IPS-20b (cell line): ENCODE data around the gene DHRS2.
"Not testable (repeated sequence)": the region's sequence is repeated elsewhere in the genome, so short reads cannot be mapped to it uniquely, and the experiment has no call there.

Experiments
- H3K27ac ChIP-seq: one replicate; pipeline ENCODE4 v1.5.1; 2013; ENCODE audit warnings: low read length
- H3K27me3 ChIP-seq: 2 replicates; pipeline ENCODE4 v1.6.1; 2013; ENCODE audit warnings: mild to moderate bottlenecking, low read length, inconsistent platforms; ENCODE audit not compliant: insufficient read depth
- H3K36me3 ChIP-seq: 2 replicates; pipeline ENCODE4 v1.6.1; 2013; ENCODE audit warnings: low read depth, mild to moderate bottlenecking, inconsistent platforms, low read length, moderate library complexity; ENCODE audit not compliant: insufficient read depth
- H3K4me1 ChIP-seq: 2 replicates; pipeline ENCODE4 v1.6.1; 2013; ENCODE audit warnings: mild to moderate bottlenecking, control low read depth, inconsistent platforms, low read length, moderate library complexity; ENCODE audit not compliant: insufficient read depth
- H3K4me3 ChIP-seq: 2 replicates; pipeline ENCODE4 v1.5.1; 2013; ENCODE audit warnings: mild to moderate bottlenecking, low read length, inconsistent platforms
- H3K9ac ChIP-seq: 2 replicates; pipeline ENCODE4 v1.6.1; 2013; ENCODE audit warnings: low read depth, mild to moderate bottlenecking, inconsistent platforms, low read length, moderate library complexity
- H3K9me3 ChIP-seq: 2 replicates; pipeline ENCODE4 v1.6.1; 2013; ENCODE audit warnings: mild to moderate bottlenecking, low read depth, low read length, inconsistent platforms; ENCODE audit not compliant: insufficient read depth

Gene DHRS2

DNA sequence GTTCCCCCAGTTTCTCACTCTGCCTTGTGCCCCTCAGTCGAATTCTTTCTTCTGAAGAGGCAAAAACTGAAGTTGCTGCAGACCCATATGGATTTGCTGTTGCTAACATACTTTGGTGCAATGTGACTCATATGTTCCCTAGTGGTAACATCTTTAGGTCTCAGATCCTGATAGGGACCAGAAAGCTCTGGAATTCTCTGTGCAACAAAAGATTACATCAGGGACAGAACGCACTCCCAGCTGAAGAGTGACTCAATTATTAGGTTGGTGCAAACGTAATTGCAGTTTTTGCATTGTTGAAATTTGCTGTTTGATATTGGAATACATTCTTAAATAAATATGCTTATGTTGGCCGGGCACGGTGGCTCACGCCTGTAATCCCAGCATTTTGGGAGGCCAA is 8.2 kb upstream of the DHRS2 start:
- H3K36me3 ChIP-seq, result no peaks in the 10 kb centered on the region
- H3K4me1 ChIP-seq, result peaks cover 9% of the 10 kb centered on the region; the same call in 1 of the 2 replicates
- H3K9me3 ChIP-seq, result peaks cover 37% of the 10 kb centered on the region
- H3K4me3 ChIP-seq, result no peak overlapping the region
- H3K9ac ChIP-seq, result no peak overlapping the region
- H3K27ac ChIP-seq, result no peak overlapping the region
- H3K27me3 ChIP-seq, result no peaks in the 10 kb centered on the region

DNA sequence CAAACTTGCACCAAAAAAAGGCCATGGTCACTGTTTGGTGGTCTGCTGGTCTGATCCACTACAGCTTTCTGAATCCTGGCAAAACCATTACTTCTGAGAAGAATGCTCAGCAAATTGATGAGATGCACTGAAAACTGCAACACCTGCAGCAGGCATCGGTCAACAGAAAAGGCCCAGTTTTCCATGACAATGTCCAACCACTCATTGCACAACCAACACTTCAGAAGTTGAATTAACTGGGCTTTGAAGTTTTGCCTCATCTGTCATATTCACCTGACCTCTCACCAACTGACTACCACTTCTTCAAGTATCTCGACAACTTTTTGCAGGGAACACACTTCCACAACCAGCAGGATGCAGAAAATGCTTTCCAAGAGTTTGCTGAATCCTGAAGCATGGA is 7.0 kb upstream of the DHRS2 start:
- no peak overlapping the region for H3K27ac ChIP-seq
- H3K9ac ChIP-seq, result no peak overlapping the region
- H3K36me3 ChIP-seq, result no peaks in the 10 kb centered on the region
- no peaks in the 10 kb centered on the region for H3K27me3 ChIP-seq
- no peak overlapping the region for H3K4me3 ChIP-seq
- peaks cover 9% of the 10 kb centered on the region; the same call in 1 of the 2 replicates for H3K4me1 ChIP-seq
- H3K9me3 ChIP-seq, result peaks cover 24% of the 10 kb centered on the region

DNA sequence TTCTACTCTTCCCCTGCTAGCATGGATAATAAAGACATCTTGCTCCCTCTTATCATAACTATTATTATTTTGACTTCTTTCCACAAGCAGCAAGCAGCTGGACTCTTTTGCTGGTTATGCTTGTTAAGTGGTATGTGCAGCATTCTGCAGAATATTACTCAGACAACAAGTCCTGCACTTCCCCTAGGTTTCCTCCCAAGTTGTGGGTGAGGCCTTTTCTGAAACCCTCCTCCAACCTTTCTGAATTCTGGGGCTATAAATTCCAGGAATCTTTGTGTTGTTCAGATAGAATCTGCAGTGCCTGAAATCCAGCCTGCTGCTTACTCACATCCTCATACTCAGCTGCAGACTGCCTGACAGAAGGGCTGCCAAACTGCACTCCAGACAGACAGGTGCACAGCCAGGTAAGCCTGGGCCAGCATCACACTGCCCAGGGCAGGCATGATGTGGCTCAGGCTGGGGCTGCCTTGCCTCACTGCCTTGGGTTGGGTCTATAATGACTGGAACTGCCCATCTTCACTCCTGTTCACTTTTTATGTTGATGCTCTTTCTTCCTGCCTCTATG is 6.2 kb upstream of the DHRS2 start:
- Histone ChIP-seq H3K9me3 (peaks cover 17% of the 10 kb centered on the region), H3K27ac (no peak overlapping the region), H3K4me1 (peaks cover 9% of the 10 kb centered on the region; the same call in 1 of the 2 replicates), H3K9ac (no peak overlapping the region), H3K36me3 (no peaks in the 10 kb centered on the region), H3K4me3 (no peak overlapping the region), H3K27me3 (no peaks in the 10 kb centered on the region)

DNA sequence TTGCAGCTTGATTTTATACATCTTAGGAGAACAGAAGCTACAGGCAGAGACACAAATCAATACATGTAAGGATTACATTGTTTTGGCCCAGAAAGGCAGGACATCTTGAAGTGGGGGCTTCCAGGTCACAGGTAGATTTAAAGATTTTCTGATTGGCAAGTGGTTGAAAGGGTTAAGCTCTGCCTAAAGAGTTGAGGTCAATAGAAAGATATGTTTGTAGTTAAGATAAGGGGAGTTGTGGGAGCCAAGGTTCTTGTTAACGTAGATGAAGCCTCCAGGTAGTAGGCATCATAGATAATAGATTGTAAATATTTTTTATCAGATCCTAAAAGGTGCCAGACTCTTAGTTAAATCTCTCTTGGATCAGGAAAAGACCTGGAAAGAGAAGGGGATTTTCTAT is 5.5 kb upstream of the DHRS2 start:
- H3K9ac ChIP-seq, result no peak overlapping the region
- no peak overlapping the region for H3K27ac ChIP-seq
- peaks cover 10% of the 10 kb centered on the region; the same call in 1 of the 2 replicates for H3K9me3 ChIP-seq
- no peaks in the 10 kb centered on the region for H3K27me3 ChIP-seq
- no peak overlapping the region for H3K4me3 ChIP-seq
- no peaks in the 10 kb centered on the region for H3K36me3 ChIP-seq
- peaks cover 9% of the 10 kb centered on the region; the same call in 1 of the 2 replicates for H3K4me1 ChIP-seq

DNA sequence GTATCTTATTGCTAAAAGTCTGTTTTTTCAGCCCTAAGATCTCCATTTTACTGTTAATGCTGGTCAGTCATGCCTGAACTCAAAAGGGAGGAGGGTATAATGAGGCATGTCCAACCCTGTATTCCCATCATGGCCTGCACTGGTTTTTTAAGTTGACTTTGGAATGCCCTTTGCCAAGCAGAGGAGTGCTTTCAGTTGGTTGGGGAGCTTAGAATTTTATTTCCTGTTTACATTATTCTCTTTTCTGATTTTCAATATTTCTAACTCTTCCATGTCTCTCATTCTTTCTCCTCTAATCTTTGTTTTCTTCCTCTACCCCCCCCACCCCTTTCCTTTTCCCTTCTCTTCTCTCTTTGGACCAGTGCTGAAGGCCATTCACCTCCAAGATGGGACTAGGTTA is 4.9 kb upstream of the DHRS2 start:
- no peak overlapping the region for H3K27ac ChIP-seq
- peaks cover 4% of the 10 kb centered on the region; the same call in 1 of the 2 replicates for H3K9me3 ChIP-seq
- no peak overlapping the region for H3K9ac ChIP-seq
- no peaks in the 10 kb centered on the region for H3K36me3 ChIP-seq
- peaks cover 9% of the 10 kb centered on the region; the same call in 1 of the 2 replicates for H3K4me1 ChIP-seq
- no peaks in the 10 kb centered on the region for H3K27me3 ChIP-seq
- H3K4me3 ChIP-seq, result no peak overlapping the region

DNA sequence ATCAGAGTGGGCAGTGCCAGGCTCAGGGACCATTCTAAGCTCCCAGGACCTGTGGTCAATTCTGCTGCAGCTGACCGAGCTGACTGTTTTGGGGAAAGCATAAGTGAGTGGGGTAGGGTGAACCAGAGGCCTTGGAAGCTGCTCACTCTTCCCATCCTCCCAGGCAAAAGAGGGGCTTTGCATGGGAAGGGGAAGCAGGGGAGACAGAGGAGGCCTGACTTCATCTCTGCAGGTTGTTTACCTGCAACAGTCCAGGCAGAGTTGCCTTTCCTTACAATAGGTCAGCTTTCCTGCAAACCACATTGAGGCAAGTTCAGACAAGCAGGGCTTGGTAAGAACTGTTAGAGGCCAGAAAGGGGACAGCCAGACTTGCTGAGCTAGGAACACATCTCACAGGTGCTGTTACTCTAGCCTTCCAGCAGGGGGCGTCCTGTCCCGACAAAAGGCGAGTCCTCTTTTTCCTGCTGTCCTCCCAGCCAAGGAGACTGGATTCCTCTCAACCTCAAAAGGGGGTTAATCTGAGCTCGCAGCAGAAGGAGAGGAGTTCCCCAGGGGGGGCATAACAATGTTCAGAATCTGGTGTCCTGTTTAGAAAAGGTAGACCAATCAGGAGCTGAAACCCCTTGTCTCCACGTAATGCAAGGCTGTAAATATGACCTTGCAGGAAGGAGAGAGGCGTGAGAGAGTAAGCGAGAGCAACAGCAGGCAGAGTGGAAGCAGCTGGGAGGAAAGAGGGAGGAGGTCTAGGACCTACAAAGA is 4.3 kb upstream of the DHRS2 start:
- H3K27ac ChIP-seq, result no peak overlapping the region
- no peaks in the 10 kb centered on the region for H3K9me3 ChIP-seq
- no peak overlapping the region for H3K4me3 ChIP-seq
- peaks cover 9% of the 10 kb centered on the region; the same call in 1 of the 2 replicates for H3K4me1 ChIP-seq
- H3K36me3 ChIP-seq, result no peaks in the 10 kb centered on the region
- H3K9ac ChIP-seq, result no peak overlapping the region
- H3K27me3 ChIP-seq, result no peaks in the 10 kb centered on the region

DNA sequence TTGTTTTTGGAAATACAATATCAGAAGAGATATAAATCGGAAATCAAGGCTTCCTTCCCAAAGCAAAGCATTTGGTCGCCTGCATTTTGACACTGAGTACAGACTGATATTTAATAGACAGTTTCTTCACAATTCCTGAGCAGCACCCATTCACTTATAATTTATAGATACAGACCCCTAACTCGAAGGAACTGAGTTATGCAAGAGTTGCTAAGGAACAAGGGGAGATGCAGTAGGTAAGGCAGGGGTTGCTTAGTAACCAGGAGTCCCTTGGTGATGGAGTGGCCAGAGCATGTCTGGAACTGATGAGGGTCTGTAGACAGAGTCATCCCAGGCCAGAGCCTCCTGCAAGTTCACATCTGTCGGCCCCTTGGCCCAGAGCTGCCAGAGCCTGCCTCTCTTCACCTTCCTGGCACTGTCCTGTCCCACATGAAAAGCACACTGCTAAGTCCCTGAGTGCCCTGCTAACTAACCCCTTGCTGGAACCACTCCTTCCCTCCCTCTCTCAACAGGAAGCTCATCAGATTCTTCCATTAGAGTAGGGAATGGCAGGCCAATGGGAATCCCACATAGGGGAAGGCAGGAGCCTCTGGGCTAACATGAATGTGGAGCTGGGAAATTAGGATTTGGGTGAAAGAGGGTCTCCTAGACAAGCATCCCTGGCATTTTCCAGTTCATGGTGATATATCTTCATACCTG is 3.6 kb upstream of the DHRS2 start:
- Histone ChIP-seq H3K36me3 (no peaks in the 10 kb centered on the region), H3K4me1 (peaks cover 9% of the 10 kb centered on the region; the same call in 1 of the 2 replicates), H3K4me3 (no peak overlapping the region), H3K9ac (no peak overlapping the region), H3K27me3 (no peaks in the 10 kb centered on the region), H3K27ac (no peak overlapping the region), H3K9me3 (no peaks in the 10 kb centered on the region)

DNA sequence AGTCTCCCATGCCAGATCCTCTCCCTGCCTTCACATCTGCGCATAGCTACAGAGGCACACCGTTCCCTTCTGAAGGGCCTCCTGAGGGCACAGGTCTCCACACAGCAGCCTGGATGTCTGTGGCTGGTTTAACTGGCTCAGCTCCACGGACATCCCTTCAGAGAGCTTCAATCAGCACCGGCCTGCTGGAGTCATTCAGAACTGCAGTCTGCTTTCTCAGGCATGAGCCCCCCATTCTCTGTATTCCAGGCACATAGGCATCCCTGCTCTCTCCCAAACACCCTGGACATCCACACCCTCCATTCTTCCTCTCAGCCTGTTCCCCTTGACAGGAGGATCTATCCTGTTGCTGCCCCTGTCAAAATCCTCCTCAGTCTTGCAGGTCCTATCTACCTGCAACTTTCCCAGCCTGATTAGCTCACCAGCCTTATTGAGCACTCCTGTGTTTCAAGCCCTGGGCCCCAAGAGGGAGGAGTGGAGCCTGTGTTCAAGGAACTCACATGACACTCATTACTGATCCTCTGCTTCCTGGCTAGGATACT is 2.9 kb upstream of the DHRS2 start:
- Histone ChIP-seq H3K36me3 (no peaks in the 10 kb centered on the region), H3K9me3 (no peaks in the 10 kb centered on the region), H3K4me3 (no peak overlapping the region), H3K4me1 (peaks cover 9% of the 10 kb centered on the region; the same call in 1 of the 2 replicates), H3K9ac (no peak overlapping the region), H3K27ac (no peak overlapping the region), H3K27me3 (no peaks in the 10 kb centered on the region)

DNA sequence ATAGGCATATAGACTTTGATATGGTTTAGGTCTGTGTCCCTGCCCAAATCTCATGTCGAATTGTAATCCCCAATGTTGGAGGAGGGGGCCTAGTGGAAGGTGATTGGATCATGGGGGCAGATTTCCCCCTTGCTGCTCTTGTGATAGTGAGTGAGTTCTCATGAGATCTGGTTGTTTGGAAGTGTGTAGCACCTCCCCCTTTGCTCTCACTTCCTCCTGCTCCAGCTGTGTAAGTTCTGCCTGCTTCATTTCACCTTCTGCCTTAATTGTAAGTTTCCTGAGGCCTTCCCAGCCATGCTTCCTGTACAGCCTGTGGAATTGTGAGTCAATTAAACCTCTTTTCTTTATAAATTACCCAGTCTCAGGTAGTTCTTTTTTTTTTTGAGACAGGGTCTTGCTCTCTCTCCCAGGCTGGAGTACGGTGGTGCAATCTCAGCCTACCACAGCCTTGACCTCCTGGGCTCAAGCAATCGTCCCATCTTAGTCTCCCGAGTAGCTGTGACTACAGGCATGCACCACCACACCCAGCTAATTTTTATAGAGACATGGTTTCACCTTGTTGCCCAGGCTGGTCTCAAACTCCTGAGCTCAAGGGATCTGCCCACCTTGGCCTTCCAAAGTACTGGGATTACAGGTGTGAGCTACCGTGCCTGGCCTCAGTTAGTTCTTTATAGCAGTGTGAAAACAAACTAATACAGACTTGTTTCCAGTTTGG is 1.3 kb upstream of the DHRS2 start:
- H3K27me3 ChIP-seq, H3K36me3 ChIP-seq, H3K27ac ChIP-seq, H3K4me1 ChIP-seq, H3K4me3 ChIP-seq, H3K9ac ChIP-seq, H3K9me3 ChIP-seq: not testable (repeated sequence)

DNA sequence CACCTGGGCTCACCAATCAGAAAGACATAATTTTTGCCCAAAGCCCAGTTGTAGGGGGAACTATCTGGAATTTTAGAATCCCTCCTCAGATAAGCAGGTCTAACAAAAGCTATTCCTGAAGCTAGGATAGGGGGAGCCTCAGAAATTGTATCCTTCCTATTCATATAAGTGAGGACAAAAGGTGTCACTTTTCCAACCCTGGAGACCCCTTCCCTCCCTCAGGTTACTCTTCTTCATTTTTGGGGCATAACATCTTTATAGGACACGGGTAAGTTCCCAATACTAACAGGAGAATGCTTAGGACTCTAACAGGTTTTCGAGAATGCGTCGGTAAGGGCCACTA is 1.1 kb downstream of the DHRS2 start:
- H3K9ac ChIP-seq, H3K36me3 ChIP-seq, H3K4me1 ChIP-seq, H3K4me3 ChIP-seq, H3K27ac ChIP-seq, H3K27me3 ChIP-seq, H3K9me3 ChIP-seq: not testable (repeated sequence)

DNA sequence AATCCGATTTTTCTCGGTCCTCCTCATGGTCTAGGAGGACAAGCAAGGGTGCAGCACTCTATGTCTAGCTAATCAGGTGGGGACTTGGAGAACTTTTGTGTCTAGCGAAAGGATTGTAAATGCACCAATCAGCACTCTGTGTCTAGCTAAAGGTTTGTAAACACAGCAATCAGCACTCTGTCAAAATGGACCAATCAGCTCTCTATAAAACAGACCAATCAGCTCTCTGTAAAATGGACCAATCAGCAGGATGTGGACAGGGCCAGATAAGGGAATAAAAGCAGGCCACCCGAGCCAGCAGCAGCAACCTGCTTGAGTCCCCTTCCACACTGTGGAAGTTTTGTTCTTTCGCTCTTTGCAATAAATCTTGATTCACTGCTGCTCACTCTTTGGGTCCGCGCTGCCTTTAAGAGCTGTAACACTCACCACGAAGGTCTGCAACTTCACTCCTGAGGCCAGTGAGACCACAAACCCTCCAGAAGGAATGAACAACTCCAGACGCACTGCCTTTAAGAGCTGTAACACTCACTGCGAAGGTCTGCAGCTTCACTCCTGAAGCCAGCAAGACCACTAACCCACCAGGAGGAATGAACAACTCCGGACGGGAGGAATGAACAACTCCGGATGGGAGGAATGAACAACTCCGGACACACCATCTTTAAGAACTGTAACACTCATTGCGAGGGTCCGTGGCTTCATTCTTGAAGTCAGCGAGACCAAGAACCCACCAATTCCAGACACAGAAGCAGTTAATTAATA is 1.7 kb downstream of the DHRS2 start:
- H3K27me3 ChIP-seq, H3K4me1 ChIP-seq, H3K9ac ChIP-seq, H3K4me3 ChIP-seq, H3K9me3 ChIP-seq, H3K27ac ChIP-seq, H3K36me3 ChIP-seq: not testable (repeated sequence)
